ENCODE measurements around the gene RBM12. TPM values are rescaled to one million over a fixed set of nuclear protein-coding genes. Genes with fewer than 3 reads are reported as not detected.
A peak's percentile ranks its signal among the peaks of the same experiment; 100 is the strongest.

RBM12 gene
- total and polyA plus RNA-seq, 8 donors, result 7.9 to 147 (median 24.2) TPM

DNA sequence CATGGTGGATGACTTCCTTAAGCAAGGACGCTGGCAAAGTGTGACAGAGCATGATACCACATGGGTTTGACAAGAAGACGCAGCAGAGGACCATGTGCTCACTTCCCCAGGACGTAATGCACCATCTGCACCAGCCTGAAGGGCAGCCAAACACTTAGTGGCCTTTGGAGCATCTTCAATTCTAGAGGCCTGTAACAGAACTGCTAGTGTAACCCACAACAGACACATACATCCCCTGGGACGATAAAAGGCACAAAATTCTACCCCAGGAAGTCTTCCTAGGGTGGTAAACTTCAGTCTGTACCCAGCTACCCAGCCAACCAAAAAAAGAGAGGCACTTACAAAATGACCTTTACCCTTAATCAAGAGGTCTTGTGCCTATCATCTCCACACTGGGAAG is 9.2 kb upstream of the RBM12 start:
- H3K27ac ChIP-seq, result no peak overlapping the region
- 86 to 98% (median 92%) methylated on average over 4 of the region's 4 CpGs for WGBS, 5 donors
- no peaks in the 10 kb centered on the region for H3K9me3 ChIP-seq
- DNase-seq, result peak in 1 of 2 donors; percentile 11
- H3K4me1 ChIP-seq, result no peaks in the 10 kb centered on the region
- H3K4me3 ChIP-seq, result no peak overlapping the region
- intact Hi-C loops (cut with DNase I; ENCODE audit: low total_unique reads), result no loop called here
- TF ChIP-seq EP300 (IDR thresholded peaks at IDR 0.05) (no peak), POLR2A (IDR thresholded peaks at IDR 0.05) (no peak), POLR2AphosphoS5 (IDR thresholded peaks at IDR 0.05) (no peak)
- TF ChIP-seq, protein P1, sequence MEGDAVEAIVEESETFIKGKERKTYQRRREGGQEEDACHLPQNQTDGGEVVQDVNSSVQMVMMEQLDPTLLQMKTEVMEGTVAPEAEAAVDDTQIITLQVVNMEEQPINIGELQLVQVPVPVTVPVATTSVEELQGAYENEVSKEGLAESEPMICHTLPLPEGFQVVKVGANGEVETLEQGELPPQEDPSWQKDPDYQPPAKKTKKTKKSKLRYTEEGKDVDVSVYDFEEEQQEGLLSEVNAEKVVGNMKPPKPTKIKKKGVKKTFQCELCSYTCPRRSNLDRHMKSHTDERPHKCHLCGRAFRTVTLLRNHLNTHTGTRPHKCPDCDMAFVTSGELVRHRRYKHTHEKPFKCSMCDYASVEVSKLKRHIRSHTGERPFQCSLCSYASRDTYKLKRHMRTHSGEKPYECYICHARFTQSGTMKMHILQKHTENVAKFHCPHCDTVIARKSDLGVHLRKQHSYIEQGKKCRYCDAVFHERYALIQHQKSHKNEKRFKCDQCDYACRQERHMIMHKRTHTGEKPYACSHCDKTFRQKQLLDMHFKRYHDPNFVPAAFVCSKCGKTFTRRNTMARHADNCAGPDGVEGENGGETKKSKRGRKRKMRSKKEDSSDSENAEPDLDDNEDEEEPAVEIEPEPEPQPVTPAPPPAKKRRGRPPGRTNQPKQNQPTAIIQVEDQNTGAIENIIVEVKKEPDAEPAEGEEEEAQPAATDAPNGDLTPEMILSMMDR (IDR thresholded peaks at IDR 0.05), result no peak
- peaks cover 40 to 94% (median 90%) of the 10 kb centered on the region in 4 donors for H3K36me3 ChIP-seq
- no peaks in the 10 kb centered on the region for H3K27me3 ChIP-seq

DNA sequence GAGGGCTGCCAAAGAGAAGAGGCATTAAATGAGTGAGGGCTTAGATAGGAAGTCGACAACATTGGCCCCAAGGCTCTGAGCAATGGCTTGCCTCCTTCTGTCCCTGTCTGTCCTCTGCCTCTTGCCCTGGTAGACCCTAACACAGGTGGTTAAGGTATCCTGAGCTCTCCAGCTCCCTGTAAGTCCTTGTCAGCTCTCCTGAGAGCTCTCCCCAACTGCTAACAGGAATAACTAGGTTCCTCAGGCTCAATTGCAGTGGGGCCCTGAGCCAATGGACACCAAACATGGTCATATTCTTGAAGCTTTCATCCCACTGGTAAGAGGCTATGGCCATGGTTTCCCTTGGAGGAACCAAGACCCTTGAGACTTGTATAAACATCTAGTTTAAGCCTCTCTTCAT is 5.0 kb upstream of the RBM12 start:
- Histone ChIP-seq H3K4me1 (peaks cover 0 to 4% (median 0%) of the 10 kb centered on the region in 4 donors), H3K4me3 (no peak overlapping the region), H3K36me3 (peaks cover 35 to 72% (median 64%) of the 10 kb centered on the region in 4 donors), H3K9me3 (no peaks in the 10 kb centered on the region), H3K27ac (no peak overlapping the region), H3K27me3 (no peaks in the 10 kb centered on the region)
- WGBS, 5 donors, result 81 to 100% (median 89%) methylated on average over 1 of the region's 1 CpG
- TF ChIP-seq, protein P1 (IDR thresholded peaks at IDR 0.05), result no peak
- no peak for TF ChIP-seq POLR2A (IDR thresholded peaks at IDR 0.05)
- TF ChIP-seq EP300 (IDR thresholded peaks at IDR 0.05), result no peak
- TF ChIP-seq POLR2AphosphoS5 (IDR thresholded peaks at IDR 0.05), result no peak
- intact Hi-C loops (cut with DNase I; ENCODE audit: low total_unique reads), result no loop called here
- no peak for DNase-seq

DNA sequence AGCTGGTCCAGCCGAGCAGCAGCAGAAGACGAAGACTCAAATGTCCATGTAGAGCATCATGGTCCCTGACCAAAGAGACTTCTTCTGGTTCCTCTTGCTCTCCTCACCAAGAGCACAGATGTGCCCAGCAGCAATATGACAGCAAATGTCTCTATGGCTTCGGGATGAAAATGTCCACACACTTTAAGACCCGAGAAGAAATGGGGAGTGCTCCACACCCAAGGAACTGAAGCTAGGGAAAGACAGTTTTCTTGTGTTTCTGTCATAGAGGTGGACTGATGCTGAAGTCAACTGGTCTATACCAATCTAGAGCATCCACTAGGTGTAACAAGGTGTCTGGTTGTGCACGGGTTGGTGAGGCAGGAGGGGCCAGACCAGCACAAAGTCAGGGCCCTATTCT is 4.5 kb upstream of the RBM12 start:
- Histone ChIP-seq H3K4me1 (peaks cover 0 to 4% (median 0%) of the 10 kb centered on the region in 4 donors), H3K36me3 (peaks cover 31 to 68% (median 59%) of the 10 kb centered on the region in 4 donors)
- WGBS, 5 donors, result 87 to 95% (median 94%) methylated on average over 5 of the region's 5 CpGs

DNA sequence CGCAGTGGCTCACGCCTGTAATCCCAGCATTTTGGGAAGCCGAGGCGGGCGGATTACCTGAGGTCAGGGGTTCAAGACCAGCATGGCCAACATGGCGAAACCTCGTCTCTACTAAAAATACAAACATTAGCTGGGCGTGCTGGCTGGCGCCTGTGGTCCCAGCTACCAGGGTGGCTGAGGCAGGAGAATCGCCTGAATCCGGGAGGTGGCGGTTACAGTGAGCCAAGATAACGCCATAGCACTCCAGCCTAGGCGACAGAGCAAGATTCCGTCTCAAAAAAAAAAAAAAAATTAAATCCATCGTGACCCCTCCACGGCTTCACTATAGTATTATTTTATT is 1.2 kb upstream of the RBM12 start:
- Histone ChIP-seq H3K27me3 (no peaks in the 10 kb centered on the region), H3K36me3 (peaks cover 8 to 35% (median 26%) of the 10 kb centered on the region in 4 donors), H3K4me3 (no peak overlapping the region), H3K4me1 (peaks cover 20 to 28% (median 27%) of the 10 kb centered on the region in 4 donors), H3K9me3 (no peaks in the 10 kb centered on the region), H3K27ac (peak overlapping the region in 2 of 5 donors; percentile 96 to 99)
- no peak for DNase-seq
- intact Hi-C loops (cut with DNase I; ENCODE audit: low total_unique reads), result no loop called here
- TF ChIP-seq, protein P1 (IDR thresholded peaks at IDR 0.05), result no peak
- TF ChIP-seq POLR2AphosphoS5 (IDR thresholded peaks at IDR 0.05), result no peak
- TF ChIP-seq POLR2A (IDR thresholded peaks at IDR 0.05), result no peak
- no peak for TF ChIP-seq EP300 (IDR thresholded peaks at IDR 0.05)
- WGBS, 5 donors, result 96 to 99% (median 97%) methylated on average over 17 of the region's 17 CpGs

More for the DNA sequence above, 4.5 kb upstream of the RBM12 start:
- intact Hi-C loops (cut with DNase I; ENCODE audit: low total_unique reads), result no loop called here
- DNase-seq, result no peak
- no peak overlapping the region for H3K4me3 ChIP-seq
- TF ChIP-seq POLR2AphosphoS5 (IDR thresholded peaks at IDR 0.05), result no peak
- no peak for TF ChIP-seq POLR2A (IDR thresholded peaks at IDR 0.05)
- TF ChIP-seq EP300 (IDR thresholded peaks at IDR 0.05), result no peak
- TF ChIP-seq, protein P1 (IDR thresholded peaks at IDR 0.05), result no peak
- H3K27me3 ChIP-seq, result no peaks in the 10 kb centered on the region
- H3K9me3 ChIP-seq, result no peaks in the 10 kb centered on the region
- no peak overlapping the region for H3K27ac ChIP-seq

Data from stomach (tissue), 9 donors.